H1 (cell line): ENCODE measurements around the gene SORCS3. TPM values are rescaled to one million over a fixed set of nuclear protein-coding genes. Genes with fewer than 3 reads are reported as not detected.

Experiments used
- BCL11A ChIP-seq, 2 experiments: IDR thresholded peaks; one replicate each; pipeline ENCODE4 v1.6.1; 2011; ENCODE audit warnings: low read depth in 2 of 2, low read length in 2 of 2, mild to moderate bottlenecking in 2 of 2
- CBX5 ChIP-seq: fragments of 300-800, 300-1000 bp; sonication (generic); IDR thresholded peaks from 2 replicates; pipeline ENCODE4 v1.7.1; 2016; ENCODE audit warnings: antibody characterized with exemption, low read length, low read depth
- GTF2F1 ChIP-seq: IDR thresholded peaks from 2 replicates; pipeline ENCODE4 v1.6.1; 2012; ENCODE audit warnings: low read depth, low read length, improper control_type of control experiment, borderline replicate concordance
- SAP30 ChIP-seq: fragments of 300-600 bp; sonication (generic); IDR thresholded peaks from 2 replicates; pipeline ENCODE4 v1.7.1; 2012; ENCODE audit warnings: low read length, moderate library complexity, mild to moderate bottlenecking, inconsistent platforms; ENCODE audit not compliant: insufficient read depth, insufficient replicate concordance
- polyA plus RNA-seq, 7 experiments: library from polyadenylated mRNA; depleted of rRNA in 3 of 7; stranded (reverse) in 5 of 7; unstranded in 2 of 7; fragments of >200 nt in 5 of 7; fragments of 200-250 nt in 2 of 7; gene quantifications; 1 replicate in 5 of 7; 2 replicates in 1 of 7; 4 replicates in 1 of 7; pipeline versions ENCODE4 v1.2.1 to v1.2.3, GENCODE V29; 2011 to 2013; ENCODE audit warnings: missing spikeins in 2 of 7, mixed read lengths in 2 of 7
- total RNA-seq: library from RNA; stranded (reverse); fragmentation: NEBNext Ultra II Directional; extraction: Animal tissue kit (Norgen Biotek cat#: 25700); gene quantifications from 2 replicates; pipeline ENCODE4 v1.2.1, GENCODE V29; 2021

Gene SORCS3
- total and polyA plus RNA-seq, 2 of the 8 experiments (the other 6 are each of a cell fraction or from before 2014, with no cell fraction given), result 0.26 to 0.88 TPM

DNA sequence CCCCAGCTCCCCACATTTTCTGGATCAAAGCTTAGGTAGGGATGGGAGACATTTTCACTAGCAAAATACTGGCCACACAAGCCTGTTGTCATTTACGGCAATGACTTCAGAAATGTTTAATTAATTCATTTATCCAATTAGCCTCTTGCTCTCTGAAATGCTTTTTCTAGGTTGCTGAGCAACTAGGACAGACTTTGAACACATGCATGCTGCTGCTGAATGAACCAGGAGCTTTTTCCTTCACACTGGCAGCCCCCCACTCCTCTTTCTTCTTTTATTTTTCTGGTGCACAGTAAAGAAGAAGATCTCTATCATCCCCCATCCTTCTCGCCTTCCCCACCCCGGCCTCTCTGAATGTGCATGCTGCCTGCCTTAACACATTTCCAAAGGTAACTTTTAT lies 22.5 kb downstream of the SORCS3 start (continued):
- no peak for TF ChIP-seq CBX5
- TF ChIP-seq BCL11A (IDR thresholded peaks at IDR 0.05; ENCODE audit: low read depth in 2 of 2, low read length in 2 of 2), result no peak
- no peak for TF ChIP-seq GTF2F1
- no peak for TF ChIP-seq SAP30
